Measurements from ENCODE around the gene TCF23.
A peak's percentile ranks its signal among the peaks of the same experiment; 100 is the strongest.

The TCF23 gene

DNA sequence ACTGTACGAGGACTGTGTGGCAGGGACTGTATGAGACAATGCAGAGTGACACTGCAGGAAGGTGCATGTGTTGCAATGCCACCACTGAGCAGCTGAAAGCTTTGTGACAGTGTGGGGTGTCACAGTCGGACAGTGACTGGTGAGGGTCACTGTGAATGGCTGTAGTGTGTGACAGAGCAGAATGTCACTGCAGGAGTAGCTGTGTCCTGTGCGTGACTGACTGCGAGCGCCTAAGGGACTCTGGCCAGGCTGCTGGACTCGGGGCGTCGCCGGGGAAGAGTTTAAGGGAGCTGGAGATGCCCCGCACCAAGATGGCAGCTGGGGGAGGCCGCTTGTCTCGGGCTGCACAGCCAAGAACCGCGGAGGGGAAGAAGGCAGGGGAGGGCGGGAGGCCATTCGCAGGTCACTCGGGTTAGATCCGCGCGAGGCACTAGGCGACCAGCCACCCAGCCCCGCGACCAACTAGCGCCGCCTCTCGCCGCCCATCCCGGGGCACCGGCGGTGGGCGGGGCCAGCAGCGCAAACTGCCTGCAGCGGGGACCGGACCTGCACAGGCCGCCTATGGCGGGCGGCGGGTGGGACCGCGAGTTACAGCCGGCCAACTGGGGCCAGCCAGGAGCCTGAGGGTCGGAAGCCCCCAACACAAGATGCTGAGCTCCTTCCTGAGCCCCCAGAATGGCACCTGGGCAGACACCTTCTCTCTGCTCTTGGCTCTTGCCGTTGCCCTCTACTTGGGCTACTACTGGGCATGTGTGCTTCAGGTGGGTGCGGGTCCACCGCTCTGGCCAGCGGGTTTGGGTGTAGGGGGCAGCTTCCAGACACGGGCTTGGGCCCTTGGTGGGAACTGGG is 25.3 kb upstream of the TCF23 start, which contains the start of gene ABHD1:
TSS of gene ABHD1 (plus strand) at position 514 of the 849 bp plus-strand sequence. CDS start at position 648, 134 bp downstream.
- TF ChIP-seq TAF1 (IDR thresholded peaks at IDR 0.05; ENCODE audit: low read depth) = peak; percentile 46; the same call in 1 of the 2 replicates
- TF ChIP-seq NFIC (IDR thresholded peaks at IDR 0.05) = no peak
- TF ChIP-seq YY1 (IDR thresholded peaks at IDR 0.05; ENCODE audit: low read depth) = peak; percentile 86

DNA sequence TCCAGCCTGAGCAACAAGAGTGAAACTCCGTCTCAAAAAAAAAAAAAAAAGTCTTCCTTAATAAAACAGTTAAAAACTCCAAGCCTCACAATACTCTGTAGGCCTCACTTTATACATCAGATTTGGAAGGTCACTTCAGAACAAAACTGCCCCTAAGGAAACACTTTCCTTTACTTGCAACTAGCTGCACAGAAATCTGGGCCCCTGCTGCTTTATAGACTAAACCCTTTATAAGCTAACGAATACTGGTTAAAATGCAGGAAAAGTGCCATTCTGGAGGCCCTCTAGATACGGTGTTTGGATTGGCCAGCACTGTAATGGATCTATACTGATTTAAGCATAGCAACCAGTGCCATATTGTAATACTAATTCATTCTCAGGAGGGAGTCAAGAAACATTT is 23.7 kb upstream of the TCF23 start:
- TF ChIP-seq, protein P1, sequence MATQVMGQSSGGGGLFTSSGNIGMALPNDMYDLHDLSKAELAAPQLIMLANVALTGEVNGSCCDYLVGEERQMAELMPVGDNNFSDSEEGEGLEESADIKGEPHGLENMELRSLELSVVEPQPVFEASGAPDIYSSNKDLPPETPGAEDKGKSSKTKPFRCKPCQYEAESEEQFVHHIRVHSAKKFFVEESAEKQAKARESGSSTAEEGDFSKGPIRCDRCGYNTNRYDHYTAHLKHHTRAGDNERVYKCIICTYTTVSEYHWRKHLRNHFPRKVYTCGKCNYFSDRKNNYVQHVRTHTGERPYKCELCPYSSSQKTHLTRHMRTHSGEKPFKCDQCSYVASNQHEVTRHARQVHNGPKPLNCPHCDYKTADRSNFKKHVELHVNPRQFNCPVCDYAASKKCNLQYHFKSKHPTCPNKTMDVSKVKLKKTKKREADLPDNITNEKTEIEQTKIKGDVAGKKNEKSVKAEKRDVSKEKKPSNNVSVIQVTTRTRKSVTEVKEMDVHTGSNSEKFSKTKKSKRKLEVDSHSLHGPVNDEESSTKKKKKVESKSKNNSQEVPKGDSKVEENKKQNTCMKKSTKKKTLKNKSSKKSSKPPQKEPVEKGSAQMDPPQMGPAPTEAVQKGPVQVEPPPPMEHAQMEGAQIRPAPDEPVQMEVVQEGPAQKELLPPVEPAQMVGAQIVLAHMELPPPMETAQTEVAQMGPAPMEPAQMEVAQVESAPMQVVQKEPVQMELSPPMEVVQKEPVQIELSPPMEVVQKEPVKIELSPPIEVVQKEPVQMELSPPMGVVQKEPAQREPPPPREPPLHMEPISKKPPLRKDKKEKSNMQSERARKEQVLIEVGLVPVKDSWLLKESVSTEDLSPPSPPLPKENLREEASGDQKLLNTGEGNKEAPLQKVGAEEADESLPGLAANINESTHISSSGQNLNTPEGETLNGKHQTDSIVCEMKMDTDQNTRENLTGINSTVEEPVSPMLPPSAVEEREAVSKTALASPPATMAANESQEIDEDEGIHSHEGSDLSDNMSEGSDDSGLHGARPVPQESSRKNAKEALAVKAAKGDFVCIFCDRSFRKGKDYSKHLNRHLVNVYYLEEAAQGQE (IDR thresholded peaks at IDR 0.05; ENCODE audit: low read depth) = no peak
- no peak for TF ChIP-seq CEBPB (IDR thresholded peaks at IDR 0.05)
- TF ChIP-seq USF1 (IDR thresholded peaks at IDR 0.05) = no peak
- TF ChIP-seq NFIC (IDR thresholded peaks at IDR 0.05) = no peak
- no peak for TF ChIP-seq FOXM1 (IDR thresholded peaks at IDR 0.05; ENCODE audit: borderline replicate concordance, low read depth)
- TF ChIP-seq EGR1 (IDR thresholded peaks at IDR 0.05) = no peak
- no peak for TF ChIP-seq TEAD4 (IDR thresholded peaks at IDR 0.05)
- TF ChIP-seq TCF12 (IDR thresholded peaks at IDR 0.05; ENCODE audit: low read depth) = no peak

DNA sequence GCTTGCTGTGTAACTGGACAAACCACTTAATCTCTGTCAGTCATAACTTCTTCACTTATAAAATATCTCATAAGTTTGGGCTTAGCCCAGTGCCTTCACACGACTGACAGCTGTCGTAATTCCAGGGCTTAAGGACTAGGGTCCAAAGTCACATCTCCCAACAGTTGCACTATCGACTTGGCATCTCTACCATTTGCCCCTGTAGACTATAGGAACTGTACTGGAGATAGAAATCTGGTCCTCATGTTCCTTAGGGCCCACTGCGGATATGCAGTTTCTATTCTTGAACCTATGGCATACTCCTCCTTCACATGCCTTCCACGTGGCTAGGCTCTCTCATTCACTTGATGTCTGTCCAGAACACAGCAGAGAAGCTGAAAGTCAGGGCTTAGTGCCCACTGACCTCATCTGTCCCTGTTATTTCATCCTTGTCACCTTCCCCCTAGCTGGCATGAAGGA is 22.5 kb upstream of the TCF23 start:
- TF ChIP-seq, protein P2, sequence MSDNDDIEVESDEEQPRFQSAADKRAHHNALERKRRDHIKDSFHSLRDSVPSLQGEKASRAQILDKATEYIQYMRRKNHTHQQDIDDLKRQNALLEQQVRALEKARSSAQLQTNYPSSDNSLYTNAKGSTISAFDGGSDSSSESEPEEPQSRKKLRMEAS (IDR thresholded peaks at IDR 0.05) = no peak
- no peak for TF ChIP-seq CREB1 (IDR thresholded peaks at IDR 0.05; ENCODE audit: low read depth)
- TF ChIP-seq TCF12 (IDR thresholded peaks at IDR 0.05; ENCODE audit: low read depth) = no peak
- TF ChIP-seq TAF1 (IDR thresholded peaks at IDR 0.05; ENCODE audit: low read depth) = no peak
- TF ChIP-seq EP300 (IDR thresholded peaks at IDR 0.05; ENCODE audit: borderline replicate concordance) = no peak
- no peak for TF ChIP-seq USF1 (IDR thresholded peaks at IDR 0.05)
- no peak for TF ChIP-seq NFIC (IDR thresholded peaks at IDR 0.05)
- TF ChIP-seq, protein P1 (IDR thresholded peaks at IDR 0.05; ENCODE audit: low read depth) = no peak
- no peak for TF ChIP-seq CEBPB (IDR thresholded peaks at IDR 0.05)
- no peak for TF ChIP-seq EGR1 (IDR thresholded peaks at IDR 0.05)
- TF ChIP-seq RAD21 (IDR thresholded peaks at IDR 0.05; ENCODE audit: low read depth) = no peak
- TF ChIP-seq TEAD4 (IDR thresholded peaks at IDR 0.05) = no peak
- TF ChIP-seq YY1 (IDR thresholded peaks at IDR 0.05; ENCODE audit: low read depth) = no peak

- no peak for TF ChIP-seq CREB1 (IDR thresholded peaks at IDR 0.05; ENCODE audit: low read depth)
Observed at GRCh38 chr2:27127883-27128667, 20.7 kb upstream of the TCF23 start.

GRCh38 chr2:27128668-27129571 is 19.9 kb upstream of the TCF23 start:
- TF ChIP-seq CREB1 (IDR thresholded peaks at IDR 0.05; ENCODE audit: low read depth) = no peak
- TF ChIP-seq FOXM1 (IDR thresholded peaks at IDR 0.05; ENCODE audit: borderline replicate concordance, low read depth) = no peak
- TF ChIP-seq TAF1 (IDR thresholded peaks at IDR 0.05; ENCODE audit: low read depth) = no peak
- no peak for TF ChIP-seq NFIC (IDR thresholded peaks at IDR 0.05)
- no peak for TF ChIP-seq EGR1 (IDR thresholded peaks at IDR 0.05)
- no peak for TF ChIP-seq TEAD4 (IDR thresholded peaks at IDR 0.05)
- TF ChIP-seq, protein P2 (IDR thresholded peaks at IDR 0.05) = no peak
- no peak for TF ChIP-seq CEBPB (IDR thresholded peaks at IDR 0.05)
- no peak for TF ChIP-seq TCF12 (IDR thresholded peaks at IDR 0.05; ENCODE audit: low read depth)
- TF ChIP-seq, protein P1 (IDR thresholded peaks at IDR 0.05; ENCODE audit: low read depth) = no peak
- TF ChIP-seq USF1 (IDR thresholded peaks at IDR 0.05) = no peak
- TF ChIP-seq YY1 (IDR thresholded peaks at IDR 0.05; ENCODE audit: low read depth) = no peak
- TF ChIP-seq RAD21 (IDR thresholded peaks at IDR 0.05; ENCODE audit: low read depth) = no peak
- no peak for TF ChIP-seq EP300 (IDR thresholded peaks at IDR 0.05; ENCODE audit: borderline replicate concordance)
- no peak for TF ChIP-seq ZBTB7A (IDR thresholded peaks at IDR 0.05; ENCODE audit: low read depth)

All from Ishikawa (cell line).